ENCODE data around the gene CEP164.
"Not testable (repeated sequence)": the region's sequence is repeated elsewhere in the genome, so short reads cannot be mapped to it uniquely, and the experiment has no call there.

The CEP164 gene

GRCh38 chr11:117453886-117454563 is 126.4 kb downstream of the CEP164 start:
- no peak for TF ChIP-seq CTCF (IDR thresholded peaks at IDR 0.05; ENCODE audit: low read depth, low read length, missing control alignments)
- no peak overlapping the region for H3K4me3 ChIP-seq (ENCODE audit: low read depth, low read length)
- DNase-seq (ENCODE audit: low read depth), result no peak

- no peak for TF ChIP-seq CTCF (IDR thresholded peaks at IDR 0.05; ENCODE audit: low read depth, low read length, missing control alignments)
- no peak for DNase-seq (ENCODE audit: low read depth)
- H3K4me3 ChIP-seq (ENCODE audit: low read depth, low read length), result no peak overlapping the region
Observed at GRCh38 chr11:117454564-117454917, 126.9 kb downstream of the CEP164 start.

- no peak overlapping the region; the same call in 1 of the 2 replicates for H3K4me3 ChIP-seq (ENCODE audit: low read depth, low read length)
- no peak for TF ChIP-seq CTCF (IDR thresholded peaks at IDR 0.05; ENCODE audit: low read depth, low read length, missing control alignments)
- DNase-seq (ENCODE audit: low read depth), result peak; percentile 72
Observed at GRCh38 chr11:117456027-117456720, 128.5 kb downstream of the CEP164 start.

- H3K4me3 ChIP-seq (ENCODE audit: low read depth, low read length); DNase-seq (ENCODE audit: low read depth): not testable (repeated sequence)
Observed at GRCh38 chr11:117456721-117457029, 129.0 kb downstream of the CEP164 start.

- H3K4me3 ChIP-seq (ENCODE audit: low read depth, low read length), result peak overlapping the region; percentile 45
- DNase-seq (ENCODE audit: low read depth), result no peak
- no peak for TF ChIP-seq CTCF (IDR thresholded peaks at IDR 0.05; ENCODE audit: low read depth, low read length, missing control alignments)
Observed at GRCh38 chr11:117457031-117457785, 129.6 kb downstream of the CEP164 start.

GRCh38 chr11:117457835-117458234 is 130.2 kb downstream of the CEP164 start:
- no peak for DNase-seq (ENCODE audit: low read depth)

More at GRCh38 chr11:117457835-117458234, 130.2 kb downstream of the CEP164 start:
- TF ChIP-seq CTCF (IDR thresholded peaks at IDR 0.05; ENCODE audit: low read depth, low read length, missing control alignments), result peak; percentile 34
- peak overlapping the region; percentile 45 for H3K4me3 ChIP-seq (ENCODE audit: low read depth, low read length)

Data from GM12864 (cell line).